Gastroesophageal sphincter (tissue), 4 donors: Measurements from ENCODE around the gene PDLIM4. TPM values are rescaled to one million over a fixed set of nuclear protein-coding genes. Genes with fewer than 3 reads are reported as not detected.

Source experiments
- ATAC-seq: fragments of 150-250 bp; one replicate; pipeline ENCODE4 v1.9.1; 2016; ENCODE audit warnings: mild to moderate bottlenecking, moderate library complexity
- H3K27ac ChIP-seq, 4 donors: fragments of 200-600 bp; sonication (generic) in 3 of 4; 1 replicate in 3 of 4; 2 replicates in 1 of 4; pipeline ENCODE4 v1.5.1; 2016 to 2019
- H3K27me3 ChIP-seq: fragments of 200-600 bp; sonication (generic); one replicate; pipeline ENCODE4 v1.5.1; 2019
- H3K36me3 ChIP-seq, 2 donors: fragments of 200-600 bp; sonication (generic); one replicate each; pipeline ENCODE4 v1.5.1; 2019; ENCODE audit warnings: control low read depth in 1 of 2
- H3K4me1 ChIP-seq, 3 donors: fragments of 200-600 bp; sonication (generic); 1 replicate in 2 of 3; 2 replicates in 1 of 3; pipeline ENCODE4 v1.5.1; 2016 to 2019; ENCODE audit warnings: control low read depth in 2 of 3
- H3K4me3 ChIP-seq, 2 donors: fragments of 200-600 bp; sonication (generic); one replicate each; pipeline ENCODE4 v1.5.1; 2019; ENCODE audit warnings: mild to moderate bottlenecking in 1 of 2, moderate library complexity in 1 of 2
- H3K9me3 ChIP-seq, 3 donors: fragments of 200-600 bp; sonication (generic); one replicate each; pipeline ENCODE4 v1.5.1; 2017 to 2019; ENCODE audit warnings: control low read depth in 2 of 3
- EP300 ChIP-seq: sonication (generic); formaldehyde crosslinking; IDR thresholded peaks from one replicate; pipeline ENCODE4 v1.6.1; 2017; ENCODE audit warnings: antibody characterized with exemption, mild to moderate bottlenecking
- POLR2A ChIP-seq, 2 donors: fragments of 450-650 bp; IDR thresholded peaks; one replicate each; pipeline ENCODE4 v1.6.1; 2017; ENCODE audit warnings: antibody characterized with exemption in 2 of 2, mild to moderate bottlenecking in 2 of 2, moderate library complexity in 1 of 2
- POLR2AphosphoS5 ChIP-seq: sonication (generic); formaldehyde crosslinking; IDR thresholded peaks from one replicate; pipeline ENCODE4 v1.6.1; 2017; ENCODE audit warnings: antibody characterized with exemption
- WGBS, 2 donors: methylation state at CpG; one replicate each; pipeline ENCODE4 v1.1.5; 2018; ENCODE audit warnings: low coverage in 1 of 2; 5-methylcytosine and 5-hydroxymethylcytosine counted together
- total RNA-seq, 4 donors: library from RNA; depleted of rRNA; stranded (reverse); fragments of >200 nt; gene quantifications; one replicate each; pipeline ENCODE4 v1.1.0, GENCODE V29; 2016
- TF ChIP-seq, protein P1 (sequence below), 4 experiments: fragments of 200-600 bp in 2 of 4; fragments of 450-650 bp in 2 of 4; sonication (generic) in 1 of 4; IDR thresholded peaks; one replicate each; pipeline ENCODE4 v1.5.1; 2017 to 2019; ENCODE audit warnings: antibody characterized with exemption in 4 of 4, mild to moderate bottlenecking in 2 of 4, moderate library complexity in 2 of 4

The PDLIM4 gene
- total RNA-seq, 4 donors from 2014 or later = 75.0 to 200 (median 92.7) TPM

DNA sequence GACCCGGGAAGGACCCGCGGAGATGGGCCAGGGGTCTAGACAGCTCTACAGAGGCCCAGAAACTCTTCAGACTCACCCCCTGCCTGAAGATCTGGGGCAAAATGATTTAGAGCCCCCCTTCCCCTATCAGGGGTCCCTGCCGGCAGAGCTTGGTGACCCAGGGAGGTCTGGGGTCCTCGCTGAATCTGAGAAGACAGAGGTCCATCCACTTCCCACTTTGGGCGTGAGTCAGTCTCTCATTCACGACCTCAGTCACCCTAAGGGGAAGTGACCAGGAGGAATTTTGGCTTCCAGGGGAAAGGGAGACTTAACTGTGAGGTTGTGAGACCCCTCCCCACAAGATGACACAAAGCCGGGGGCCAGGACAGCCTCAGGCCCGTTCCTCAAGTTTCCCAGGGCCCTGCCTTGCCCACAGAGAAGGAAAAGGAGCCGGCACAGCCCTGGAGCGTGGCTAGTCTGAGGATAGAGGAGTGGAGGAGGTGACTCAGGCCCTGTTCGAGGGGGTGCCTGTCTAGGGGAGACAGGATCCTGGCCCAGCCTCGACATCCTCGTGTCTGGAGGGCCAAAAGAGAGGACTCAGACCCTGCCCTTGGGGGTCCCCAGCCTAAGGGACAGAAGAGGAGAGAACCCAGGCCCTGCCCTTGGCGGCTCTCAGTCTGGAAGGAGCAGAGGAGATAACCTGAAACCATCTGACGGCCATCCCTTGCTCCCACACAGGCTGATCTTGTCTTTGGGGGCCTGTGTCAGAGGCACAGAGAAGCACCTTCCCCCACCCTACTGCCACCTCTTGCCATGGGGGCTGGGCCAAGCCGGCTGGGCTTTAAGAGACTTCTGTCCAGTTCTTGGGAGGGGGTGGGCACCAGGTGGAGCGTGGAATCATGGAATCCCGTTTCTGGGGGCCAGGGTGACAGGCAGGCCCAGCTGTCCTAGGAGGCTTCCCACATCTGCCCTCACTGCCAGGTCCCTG is 889 bp downstream of the PDLIM4 start:
- ATAC-seq = peak; percentile 34
- no peak for TF ChIP-seq EP300
- TF ChIP-seq POLR2AphosphoS5 = no peak
- TF ChIP-seq, protein P1, sequence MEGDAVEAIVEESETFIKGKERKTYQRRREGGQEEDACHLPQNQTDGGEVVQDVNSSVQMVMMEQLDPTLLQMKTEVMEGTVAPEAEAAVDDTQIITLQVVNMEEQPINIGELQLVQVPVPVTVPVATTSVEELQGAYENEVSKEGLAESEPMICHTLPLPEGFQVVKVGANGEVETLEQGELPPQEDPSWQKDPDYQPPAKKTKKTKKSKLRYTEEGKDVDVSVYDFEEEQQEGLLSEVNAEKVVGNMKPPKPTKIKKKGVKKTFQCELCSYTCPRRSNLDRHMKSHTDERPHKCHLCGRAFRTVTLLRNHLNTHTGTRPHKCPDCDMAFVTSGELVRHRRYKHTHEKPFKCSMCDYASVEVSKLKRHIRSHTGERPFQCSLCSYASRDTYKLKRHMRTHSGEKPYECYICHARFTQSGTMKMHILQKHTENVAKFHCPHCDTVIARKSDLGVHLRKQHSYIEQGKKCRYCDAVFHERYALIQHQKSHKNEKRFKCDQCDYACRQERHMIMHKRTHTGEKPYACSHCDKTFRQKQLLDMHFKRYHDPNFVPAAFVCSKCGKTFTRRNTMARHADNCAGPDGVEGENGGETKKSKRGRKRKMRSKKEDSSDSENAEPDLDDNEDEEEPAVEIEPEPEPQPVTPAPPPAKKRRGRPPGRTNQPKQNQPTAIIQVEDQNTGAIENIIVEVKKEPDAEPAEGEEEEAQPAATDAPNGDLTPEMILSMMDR (IDR thresholded peaks at IDR 0.05) = no peak
- TF ChIP-seq POLR2A (IDR thresholded peaks at IDR 0.05) = peak in 1 of 2 donors; percentile 35
- peaks cover 5 to 86% (median 53%) of the 10 kb centered on the region in 3 donors for H3K4me1 ChIP-seq

GRCh38 chr5:132259069-132259851 is 1.8 kb downstream of the PDLIM4 start:
- peak overlapping the region; percentile 94 to 99 (median 98) for H3K27ac ChIP-seq
- TF ChIP-seq, protein P1 (IDR thresholded peaks at IDR 0.05) = no peak
- TF ChIP-seq POLR2AphosphoS5 (peak; percentile 97), POLR2A (IDR thresholded peaks at IDR 0.05) (peak; percentile 68 to 72)
- peak overlapping the region; percentile 67 to 74 for H3K4me3 ChIP-seq
- peak; percentile 83 for ATAC-seq
- no peaks in the 10 kb centered on the region for H3K27me3 ChIP-seq
- H3K4me1 ChIP-seq = peaks cover 5 to 89% (median 55%) of the 10 kb centered on the region in 3 donors
- H3K9me3 ChIP-seq = no peaks in the 10 kb centered on the region
- 33% methylated on average over 4 of the region's 24 CpGs; no CpG with 5 or more reads in 1 of the 2 donors for WGBS, 2 donors
- peaks cover 0 to 16% of the 10 kb centered on the region in 2 donors for H3K36me3 ChIP-seq

More for the DNA sequence above, 889 bp downstream of the PDLIM4 start:
- Histone ChIP-seq H3K9me3 (no peaks in the 10 kb centered on the region), H3K4me3 (peak overlapping the region; percentile 67 to 74), H3K27me3 (no peaks in the 10 kb centered on the region), H3K27ac (peak overlapping the region; percentile 94 to 99 (median 98)), H3K36me3 (peaks cover 0 to 15% of the 10 kb centered on the region in 2 donors)
- 0% methylated on average over 1 to 2 of the region's 19 CpGs for WGBS, 2 donors

DNA sequence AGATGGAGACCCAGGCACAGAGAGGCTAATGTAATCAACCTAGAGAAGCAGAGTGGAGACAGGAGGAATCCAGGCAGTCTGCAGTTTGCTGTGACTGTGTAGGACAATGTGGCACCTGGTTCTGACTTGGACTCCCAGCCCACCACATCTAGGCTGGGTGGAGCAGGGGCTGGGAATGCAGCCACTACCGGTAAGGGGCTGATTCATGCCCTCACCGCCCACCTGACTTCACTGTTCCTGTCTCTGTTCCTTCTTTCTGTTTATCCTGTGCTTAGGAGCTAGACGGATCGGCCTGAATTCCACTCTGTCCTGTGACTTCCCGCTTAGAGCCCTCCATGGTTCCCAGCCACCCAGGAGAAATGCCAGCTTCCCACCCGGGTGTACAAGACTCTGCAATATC is 2.6 kb downstream of the PDLIM4 start:
- TF ChIP-seq, protein P1 (IDR thresholded peaks at IDR 0.05) = no peak
- TF ChIP-seq POLR2A (IDR thresholded peaks at IDR 0.05) (peak in 1 of 2 donors; percentile 40), EP300 (no peak), POLR2AphosphoS5 (peak; percentile 96)
- Histone ChIP-seq H3K4me1 (peaks cover 5 to 89% (median 56%) of the 10 kb centered on the region in 3 donors), H3K4me3 (peak overlapping the region in 1 of 2 donors; percentile 74), H3K36me3 (peaks cover 0 to 16% of the 10 kb centered on the region in 2 donors), H3K27me3 (no peaks in the 10 kb centered on the region), H3K27ac (peak overlapping the region; percentile 94 to 99 (median 98)), H3K9me3 (no peaks in the 10 kb centered on the region)
- 9 to 23% methylated on average over 4 to 6 of the region's 6 CpGs for WGBS, 2 donors
- no peak for ATAC-seq

- H3K36me3 ChIP-seq = peaks cover 0 to 18% of the 10 kb centered on the region in 2 donors
- TF ChIP-seq, protein P1 (IDR thresholded peaks at IDR 0.05) = no peak
- TF ChIP-seq POLR2A (IDR thresholded peaks at IDR 0.05) (no peak), POLR2AphosphoS5 (peak; percentile 83), EP300 (no peak)
- H3K9me3 ChIP-seq = no peaks in the 10 kb centered on the region
- H3K27me3 ChIP-seq = no peaks in the 10 kb centered on the region
- no peak for ATAC-seq
- WGBS, 2 donors = 13% methylated on average over 4 of the region's 6 CpGs; no CpG with 5 or more reads in 1 of the 2 donors
- peak overlapping the region in 1 of 2 donors; percentile 74 for H3K4me3 ChIP-seq
- peaks cover 5 to 94% (median 65%) of the 10 kb centered on the region in 3 donors for H3K4me1 ChIP-seq
- peak overlapping the region; percentile 94 to 99 (median 98) for H3K27ac ChIP-seq
These were observed 3.4 kb downstream of the PDLIM4 start for GRCh38 chr5:132260714-132261551.
